Gastrocnemius medialis (tissue), 4 donors: ENCODE measurements around the gene OR2A1.
"Not testable (repeated sequence)": the region's sequence is repeated elsewhere in the genome, so short reads cannot be mapped to it uniquely, and the experiment has no call there.

ENCODE experiments used
- POLR2A ChIP-seq, 2 donors: fragments of 450-650 bp; IDR thresholded peaks; one replicate each; pipeline ENCODE4 v1.6.1; 2017; ENCODE audit warnings: antibody characterized with exemption in 2 of 2, mild to moderate bottlenecking in 2 of 2, moderate library complexity in 2 of 2
- TF ChIP-seq, protein P1 (sequence below), 5 experiments: fragments of 450-650 bp in 3 of 5; fragments of 200-600 bp in 2 of 5; sonication (generic) in 2 of 5; IDR thresholded peaks in 4 of 5; conservative IDR thresholded peaks in 1 of 5; 1 replicate in 4 of 5; 2 replicates in 1 of 5; pipeline ENCODE4 v1.5.1; 2016 to 2019; ENCODE audit warnings: antibody characterized with exemption in 5 of 5, mild to moderate bottlenecking in 3 of 5, moderate library complexity in 3 of 5

DNA sequence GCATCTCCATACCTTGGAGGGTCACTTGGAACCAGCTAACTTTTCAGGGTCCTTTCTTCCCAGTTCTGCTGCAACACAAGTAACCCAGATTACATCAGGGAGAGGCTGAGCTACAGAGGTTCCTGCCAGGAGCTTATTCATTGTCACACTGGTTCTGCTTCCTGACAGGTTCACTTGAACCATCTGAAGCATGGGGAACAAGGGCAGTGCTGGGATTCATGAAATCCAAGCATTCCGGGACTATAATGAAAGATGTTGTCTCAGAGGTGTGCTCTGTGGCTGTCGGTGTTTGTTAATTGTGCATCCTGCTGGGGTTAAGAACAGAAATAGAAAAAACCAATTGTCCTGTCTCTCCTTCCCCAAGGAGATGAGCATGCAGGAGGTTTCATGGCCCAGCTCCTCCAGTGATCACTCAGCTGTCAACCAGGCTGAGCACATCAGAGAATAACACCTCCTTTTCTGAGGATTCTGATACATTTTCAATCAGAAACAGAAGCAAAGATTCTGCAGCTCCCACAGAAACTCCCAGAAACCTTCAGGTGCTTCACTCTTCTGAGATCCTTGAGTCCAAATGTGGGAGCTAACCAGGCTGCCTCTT, at the start of gene OR2A1:
- TF ChIP-seq, protein P1, sequence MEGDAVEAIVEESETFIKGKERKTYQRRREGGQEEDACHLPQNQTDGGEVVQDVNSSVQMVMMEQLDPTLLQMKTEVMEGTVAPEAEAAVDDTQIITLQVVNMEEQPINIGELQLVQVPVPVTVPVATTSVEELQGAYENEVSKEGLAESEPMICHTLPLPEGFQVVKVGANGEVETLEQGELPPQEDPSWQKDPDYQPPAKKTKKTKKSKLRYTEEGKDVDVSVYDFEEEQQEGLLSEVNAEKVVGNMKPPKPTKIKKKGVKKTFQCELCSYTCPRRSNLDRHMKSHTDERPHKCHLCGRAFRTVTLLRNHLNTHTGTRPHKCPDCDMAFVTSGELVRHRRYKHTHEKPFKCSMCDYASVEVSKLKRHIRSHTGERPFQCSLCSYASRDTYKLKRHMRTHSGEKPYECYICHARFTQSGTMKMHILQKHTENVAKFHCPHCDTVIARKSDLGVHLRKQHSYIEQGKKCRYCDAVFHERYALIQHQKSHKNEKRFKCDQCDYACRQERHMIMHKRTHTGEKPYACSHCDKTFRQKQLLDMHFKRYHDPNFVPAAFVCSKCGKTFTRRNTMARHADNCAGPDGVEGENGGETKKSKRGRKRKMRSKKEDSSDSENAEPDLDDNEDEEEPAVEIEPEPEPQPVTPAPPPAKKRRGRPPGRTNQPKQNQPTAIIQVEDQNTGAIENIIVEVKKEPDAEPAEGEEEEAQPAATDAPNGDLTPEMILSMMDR (IDR thresholded peaks at IDR 0.05 in 4 of 5, conservative IDR thresholded peaks at IDR 0.05 in 1 of 5): not testable (repeated sequence)
- TF ChIP-seq POLR2A (IDR thresholded peaks at IDR 0.05): not testable (repeated sequence)
